Pancreas (tissue), 10 donors: ENCODE results near the gene TMEM107. TPM values are rescaled to one million over a fixed set of nuclear protein-coding genes. Genes with fewer than 3 reads are reported as not detected.

Experiments used
- ATAC-seq, 4 donors: fragments of 200-7000 bp; cut with Tn5 transposase; one replicate each; pipeline versions ENCODE4 v1.8.0 to v1.9.1; 2020; ENCODE audit warnings: mild to moderate bottlenecking in 4 of 4, moderate library complexity in 4 of 4
- DNase-seq, 6 donors: peaks; one replicate each; pipeline ENCODE4 v3.0.0-alpha.2; 2020
- FAIRE-seq: peaks from 2 replicates; lab custom pipeline; 2012; peaks lifted over from hg19 to GRCh38; lab: Jason Lieb, UNC
- H3K27ac ChIP-seq, 4 donors: fragments of 200-600 bp; sonication (generic); 1 replicate in 3 of 4; 2 replicates in 1 of 4; pipeline versions ENCODE4 v1.5.0 to v1.8.0; 2020
- H3K27me3 ChIP-seq, 4 donors: fragments of 200-600 bp; one replicate each; pipeline ENCODE4 v1.8.0; 2021
- H3K36me3 ChIP-seq, 3 donors: fragments of 200-600 bp; sonication (generic) in 1 of 3; one replicate each; pipeline versions ENCODE4 v1.5.0 to v1.8.0; 2020 to 2021
- H3K4me1 ChIP-seq, 3 donors: fragments of 200-600 bp; one replicate each; pipeline ENCODE4 v1.8.0; 2021
- H3K4me3 ChIP-seq, 4 donors: fragments of 200-600 bp; sonication (generic) in 2 of 4; one replicate each; pipeline versions ENCODE4 v1.5.0 to v1.8.0; 2020 to 2021
- H3K9me3 ChIP-seq, 4 donors: fragments of 200-600 bp; one replicate each; pipeline ENCODE4 v1.8.0; 2021
- CTCF ChIP-seq, 4 donors: fragments of 200-600 bp; sonication (generic) in 3 of 4; IDR thresholded peaks; one replicate each; pipeline versions ENCODE4 v1.5.0 to v1.8.0; 2021; ENCODE audit warnings: antibody characterized with exemption in 4 of 4
- WGBS, 2 donors: extraction: QIAGEN DNeasy Blood & Tissue Kit; methylation state at CpG; one replicate each; pipeline ENCODE4 v1.1.7; 2013; 5-methylcytosine and 5-hydroxymethylcytosine counted together
- intact Hi-C, 3 donors: fragments of 100-400 bp; cut with DNase I; formaldehyde crosslinking; loops; one replicate each; pipeline versions ENCODE4 v1.11.1 to v1.14.2; 2022
- polyA plus RNA-seq, 2 donors: library from polyadenylated mRNA; stranded (reverse); fragments of 200-250 nt; gene quantifications; one replicate each; pipeline ENCODE4 v1.2.3, GENCODE V29; 2013
- total RNA-seq, 6 donors: library from RNA; stranded (reverse); fragmentation: NEBNext Ultra II Directional in 4 of 6; extraction: Animal tissue kit (Norgen Biotek cat#: 25700) in 4 of 6; gene quantifications; one replicate each; pipeline versions ENCODE4 v1.2.1 to v1.2.4, GENCODE V29; 2021 to 2023
- donor health status: healthy with polysubstance abuse.
- donor health status: DM: no; HTN: no; CAD: no; lungs with moderate emphysema.
- donor health status: DM: no; HTN: no; CAD: no.
- donor health status: control.
- donor health status: control.
- donor health status: Bipolar disorder and iron deficiency.
- donor health status: DM: yes; HTN: yes; CAD: no.
- donor health status: DM: no; HTN: no; CAD: no.
- donor health status: DM: no; HTN: no; CAD: no.
- donor health status: DM: yes; HTN: yes; CAD: no.

Gene TMEM107
- total and polyA plus RNA-seq, 8 donors: 5.2 to 11.1 (median 6.3) TPM

- intact Hi-C loops: loop anchor here in 1 of 3 donors (5.0 kb wide), 1 partner anchor 37 kb away; no protein-coding TSS in a partner anchor
- peak overlapping the region in 2 of 4 donors; percentile 98 to 99 for H3K27ac ChIP-seq
- peaks cover 17 to 18% (median 17%) of the 10 kb centered on the region in 3 donors for H3K4me1 ChIP-seq
- no peaks in the 10 kb centered on the region for H3K9me3 ChIP-seq
- no peak for TF ChIP-seq CTCF (IDR thresholded peaks at IDR 0.05)
- peak in 2 of 6 donors; percentile 18 to 20 for DNase-seq
- no peak for ATAC-seq
- FAIRE-seq: no peak
- H3K4me3 ChIP-seq: no peak overlapping the region
- no peaks in the 10 kb centered on the region for H3K36me3 ChIP-seq
- H3K27me3 ChIP-seq: no peaks in the 10 kb centered on the region
- 75 to 77% methylated on average over 6 of the region's 6 CpGs for WGBS, 2 donors
These were observed 11.4 kb downstream of the TMEM107 start for GRCh38 chr17:8164815-8165131.

DNA sequence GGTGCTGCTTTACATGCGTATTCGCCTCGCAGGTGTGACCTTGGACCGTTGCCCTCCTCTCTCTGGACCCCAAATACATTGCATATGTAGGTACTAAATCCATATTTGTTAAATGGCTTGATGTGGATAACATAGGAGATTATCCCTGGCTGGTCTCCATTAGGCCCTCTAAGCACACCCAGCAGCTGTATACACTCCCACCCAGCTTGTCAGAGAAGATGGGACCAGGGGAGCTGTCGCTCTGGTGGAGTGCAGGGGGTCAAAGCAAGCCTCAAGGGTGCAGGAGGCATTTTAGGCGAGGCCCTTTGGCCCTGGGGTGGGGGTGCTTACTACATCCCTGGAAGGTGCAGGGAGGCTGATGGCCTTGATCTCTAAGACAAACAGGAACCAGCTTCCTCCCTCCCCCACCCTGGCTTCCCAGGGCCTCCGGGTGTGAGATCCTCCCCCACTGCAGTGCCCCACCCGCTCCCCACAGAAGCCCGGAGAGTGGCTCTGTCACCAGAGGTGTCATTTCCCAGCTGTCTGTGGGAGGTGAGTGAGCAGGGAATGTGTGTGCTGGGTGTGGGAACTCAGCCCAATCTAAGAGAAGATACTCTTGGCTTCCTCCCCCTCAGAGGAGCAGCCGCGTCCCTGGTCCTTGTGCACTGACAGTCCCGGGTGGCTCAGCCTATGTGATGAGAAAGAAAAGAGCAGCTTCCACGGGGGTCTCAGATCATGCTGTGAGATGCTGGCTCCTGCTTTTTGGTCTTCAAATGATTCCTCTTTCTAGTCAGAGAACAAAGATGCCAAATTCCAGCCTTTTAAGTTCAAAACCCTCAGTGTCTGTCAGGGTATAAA lies 12.0 kb downstream of the TMEM107 start:
- no peaks in the 10 kb centered on the region for H3K27me3 ChIP-seq
- intact Hi-C loops: loop anchor here in 1 of 3 donors (5.0 kb wide), 1 partner anchor 37 kb away; no protein-coding TSS in a partner anchor
- H3K9me3 ChIP-seq: no peaks in the 10 kb centered on the region
- no peak for TF ChIP-seq CTCF (IDR thresholded peaks at IDR 0.05)
- H3K4me3 ChIP-seq: no peak overlapping the region
- peak overlapping the region; percentile 82 to 99 (median 96) for H3K27ac ChIP-seq
- H3K4me1 ChIP-seq: peaks cover 17 to 18% (median 17%) of the 10 kb centered on the region in 3 donors
- peak; percentile 58 to 77 (median 65) for DNase-seq
- peak; percentile 23 to 61 (median 52) for ATAC-seq
- no peak for FAIRE-seq
- WGBS, 2 donors: 10 to 16% methylated on average over 12 to 13 of the region's 13 CpGs
- no peaks in the 10 kb centered on the region for H3K36me3 ChIP-seq

DNA sequence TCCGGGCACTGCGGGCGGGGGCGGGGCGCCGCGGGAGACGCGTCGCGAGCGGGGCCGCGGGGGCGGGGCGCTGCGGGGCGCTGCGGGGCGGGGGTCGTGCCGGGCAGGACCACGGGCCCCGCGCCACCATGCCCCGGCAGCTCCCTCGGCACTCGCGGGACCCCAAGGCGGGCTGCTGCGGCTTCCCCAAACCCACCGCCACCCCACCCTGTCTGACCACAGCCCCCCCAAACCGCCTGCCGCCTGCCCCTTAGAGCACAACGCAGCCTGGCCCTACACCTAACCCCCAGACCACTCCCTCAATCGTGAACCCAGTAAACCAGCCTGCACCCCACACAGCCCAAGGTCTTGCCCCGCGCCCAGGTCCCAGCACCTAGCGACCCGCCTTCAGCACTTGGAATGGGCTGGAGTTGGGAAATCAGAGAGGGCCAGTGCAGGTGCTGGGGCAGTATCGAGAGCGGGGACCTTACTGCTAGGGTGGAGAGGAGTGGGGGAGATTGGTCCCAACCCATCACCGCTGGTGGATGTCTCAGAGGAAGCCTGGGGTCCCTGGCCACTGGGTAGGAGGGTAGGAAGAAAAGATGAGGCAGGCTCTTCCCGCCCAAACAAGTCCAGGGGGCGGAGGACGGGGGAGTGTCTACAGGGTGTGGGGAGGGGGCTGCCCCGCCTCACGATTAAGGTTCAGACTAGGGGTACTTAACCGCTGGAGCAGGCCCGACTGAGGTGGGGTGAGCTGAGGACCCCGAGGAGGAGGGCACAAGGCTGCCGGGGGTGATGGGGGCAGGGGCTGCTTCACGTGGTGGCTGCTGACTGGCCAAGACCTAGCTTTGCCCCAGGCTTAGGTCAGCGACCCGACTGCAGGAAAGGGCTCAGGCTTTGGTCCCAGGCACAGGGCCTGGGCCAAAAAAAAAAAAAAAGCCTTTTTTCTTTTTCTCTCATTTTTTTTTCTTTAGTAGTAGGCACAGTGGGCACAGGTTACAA lies 12.9 kb downstream of the TMEM107 start:
- ATAC-seq: peak in 3 of 4 donors; percentile 8 to 28 (median 22)
- peak overlapping the region in 3 of 4 donors; percentile 99 to 100 (median 99) for H3K4me3 ChIP-seq

More for the DNA sequence above, 12.9 kb downstream of the TMEM107 start:
- Histone ChIP-seq H3K4me1 (peaks cover 17 to 24% (median 17%) of the 10 kb centered on the region in 3 donors), H3K27ac (peak overlapping the region; percentile 82 to 99 (median 96)), H3K9me3 (no peaks in the 10 kb centered on the region), H3K27me3 (no peaks in the 10 kb centered on the region), H3K36me3 (no peaks in the 10 kb centered on the region)
- WGBS, 2 donors: 11 to 23% methylated on average over 26 to 55 of the region's 55 CpGs
- DNase-seq (peak in 4 of 6 donors; percentile 49 to 81 (median 56)), FAIRE-seq (no peak)
- no peak for TF ChIP-seq CTCF (IDR thresholded peaks at IDR 0.05)
- intact Hi-C loops: loop anchor here in 1 of 3 donors (5.0 kb wide), 1 partner anchor 36 kb away; no protein-coding TSS in a partner anchor
